ENCODE results near the gene PMS1. TPM values are rescaled to one million over a fixed set of nuclear protein-coding genes. Genes with fewer than 3 reads are reported as not detected.

Gene PMS1
- polyA plus RNA-seq, 1 donor from 2014 or later: 50.9 TPM

DNA sequence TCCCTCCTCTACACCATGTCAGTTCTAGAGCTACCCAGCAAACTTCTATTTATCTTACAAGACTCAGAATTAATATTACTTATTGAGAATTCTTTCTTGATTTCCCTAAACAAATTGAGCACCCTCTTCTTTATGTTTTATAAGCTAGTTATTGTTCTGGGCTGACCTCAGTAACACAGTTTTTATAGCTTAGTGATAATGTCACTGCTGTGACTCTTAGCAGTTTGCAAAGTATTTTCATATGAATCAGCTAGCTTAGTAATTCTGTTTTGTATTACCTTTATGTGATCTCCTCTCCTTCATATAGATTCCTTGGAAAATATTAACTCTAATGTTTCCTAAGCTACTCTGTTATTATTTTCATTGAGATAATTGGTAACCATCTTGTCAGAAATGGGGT is 114.9 kb downstream of the PMS1 start:
- no peak overlapping the region for H3K4me3 ChIP-seq (ENCODE audit: low read length)
- H2AFZ ChIP-seq (ENCODE audit: low read depth, low read length): no peak overlapping the region
- no peak overlapping the region for H3K4me2 ChIP-seq (ENCODE audit: low read length)
- no peaks in the 10 kb centered on the region for H3F3A ChIP-seq (ENCODE audit: insufficient read depth, low read length, poor library complexity, severe bottlenecking)
- H3K79me2 ChIP-seq (replicated peaks; ENCODE audit: insufficient read depth, low read length): no peaks in the 10 kb centered on the region
- no peaks in the 10 kb centered on the region for H3K9me3 ChIP-seq (ENCODE audit: low read length)
- no peaks in the 10 kb centered on the region for H3K27me3 ChIP-seq (ENCODE audit: insufficient read depth, low read depth, low read length)
- H3K36me3 ChIP-seq (ENCODE audit: insufficient read depth, low read length): no peaks in the 10 kb centered on the region
- H3K27ac ChIP-seq (ENCODE audit: low read length): no peak overlapping the region
- H4K20me1 ChIP-seq (ENCODE audit: insufficient read depth): no peaks in the 10 kb centered on the region
- TF ChIP-seq TAF1 (IDR thresholded peaks at IDR 0.05; ENCODE audit: low read depth) (no peak), POLR2AphosphoS5 (IDR thresholded peaks at IDR 0.05) (no peak), MXI1 (conservative IDR thresholded peaks at IDR 0.05; ENCODE audit: poor library complexity, severe bottlenecking) (no peak), RAD21 (conservative IDR thresholded peaks at IDR 0.05) (no peak), EZH2 (IDR thresholded peaks at IDR 0.05; ENCODE audit: borderline replicate concordance, insufficient read depth, low read length, poor library complexity, severe bottlenecking) (no peak), SMC3 (conservative IDR thresholded peaks at IDR 0.05; ENCODE audit: poor library complexity) (no peak), EP300 (conservative IDR thresholded peaks at IDR 0.05; ENCODE audit: poor library complexity, severe bottlenecking) (no peak)
- TF ChIP-seq, protein P1, sequence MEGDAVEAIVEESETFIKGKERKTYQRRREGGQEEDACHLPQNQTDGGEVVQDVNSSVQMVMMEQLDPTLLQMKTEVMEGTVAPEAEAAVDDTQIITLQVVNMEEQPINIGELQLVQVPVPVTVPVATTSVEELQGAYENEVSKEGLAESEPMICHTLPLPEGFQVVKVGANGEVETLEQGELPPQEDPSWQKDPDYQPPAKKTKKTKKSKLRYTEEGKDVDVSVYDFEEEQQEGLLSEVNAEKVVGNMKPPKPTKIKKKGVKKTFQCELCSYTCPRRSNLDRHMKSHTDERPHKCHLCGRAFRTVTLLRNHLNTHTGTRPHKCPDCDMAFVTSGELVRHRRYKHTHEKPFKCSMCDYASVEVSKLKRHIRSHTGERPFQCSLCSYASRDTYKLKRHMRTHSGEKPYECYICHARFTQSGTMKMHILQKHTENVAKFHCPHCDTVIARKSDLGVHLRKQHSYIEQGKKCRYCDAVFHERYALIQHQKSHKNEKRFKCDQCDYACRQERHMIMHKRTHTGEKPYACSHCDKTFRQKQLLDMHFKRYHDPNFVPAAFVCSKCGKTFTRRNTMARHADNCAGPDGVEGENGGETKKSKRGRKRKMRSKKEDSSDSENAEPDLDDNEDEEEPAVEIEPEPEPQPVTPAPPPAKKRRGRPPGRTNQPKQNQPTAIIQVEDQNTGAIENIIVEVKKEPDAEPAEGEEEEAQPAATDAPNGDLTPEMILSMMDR (IDR thresholded peaks at IDR 0.05; ENCODE audit: poor library complexity, severe bottlenecking): no peak
- TF ChIP-seq, protein P2, sequence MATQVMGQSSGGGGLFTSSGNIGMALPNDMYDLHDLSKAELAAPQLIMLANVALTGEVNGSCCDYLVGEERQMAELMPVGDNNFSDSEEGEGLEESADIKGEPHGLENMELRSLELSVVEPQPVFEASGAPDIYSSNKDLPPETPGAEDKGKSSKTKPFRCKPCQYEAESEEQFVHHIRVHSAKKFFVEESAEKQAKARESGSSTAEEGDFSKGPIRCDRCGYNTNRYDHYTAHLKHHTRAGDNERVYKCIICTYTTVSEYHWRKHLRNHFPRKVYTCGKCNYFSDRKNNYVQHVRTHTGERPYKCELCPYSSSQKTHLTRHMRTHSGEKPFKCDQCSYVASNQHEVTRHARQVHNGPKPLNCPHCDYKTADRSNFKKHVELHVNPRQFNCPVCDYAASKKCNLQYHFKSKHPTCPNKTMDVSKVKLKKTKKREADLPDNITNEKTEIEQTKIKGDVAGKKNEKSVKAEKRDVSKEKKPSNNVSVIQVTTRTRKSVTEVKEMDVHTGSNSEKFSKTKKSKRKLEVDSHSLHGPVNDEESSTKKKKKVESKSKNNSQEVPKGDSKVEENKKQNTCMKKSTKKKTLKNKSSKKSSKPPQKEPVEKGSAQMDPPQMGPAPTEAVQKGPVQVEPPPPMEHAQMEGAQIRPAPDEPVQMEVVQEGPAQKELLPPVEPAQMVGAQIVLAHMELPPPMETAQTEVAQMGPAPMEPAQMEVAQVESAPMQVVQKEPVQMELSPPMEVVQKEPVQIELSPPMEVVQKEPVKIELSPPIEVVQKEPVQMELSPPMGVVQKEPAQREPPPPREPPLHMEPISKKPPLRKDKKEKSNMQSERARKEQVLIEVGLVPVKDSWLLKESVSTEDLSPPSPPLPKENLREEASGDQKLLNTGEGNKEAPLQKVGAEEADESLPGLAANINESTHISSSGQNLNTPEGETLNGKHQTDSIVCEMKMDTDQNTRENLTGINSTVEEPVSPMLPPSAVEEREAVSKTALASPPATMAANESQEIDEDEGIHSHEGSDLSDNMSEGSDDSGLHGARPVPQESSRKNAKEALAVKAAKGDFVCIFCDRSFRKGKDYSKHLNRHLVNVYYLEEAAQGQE (IDR thresholded peaks at IDR 0.05; ENCODE audit: borderline replicate concordance): no peak
- H3K9ac ChIP-seq (ENCODE audit: low read length): no peak overlapping the region
- H3K9me2 ChIP-seq (ENCODE audit: insufficient read depth, low read length): no peaks in the 10 kb centered on the region

DNA sequence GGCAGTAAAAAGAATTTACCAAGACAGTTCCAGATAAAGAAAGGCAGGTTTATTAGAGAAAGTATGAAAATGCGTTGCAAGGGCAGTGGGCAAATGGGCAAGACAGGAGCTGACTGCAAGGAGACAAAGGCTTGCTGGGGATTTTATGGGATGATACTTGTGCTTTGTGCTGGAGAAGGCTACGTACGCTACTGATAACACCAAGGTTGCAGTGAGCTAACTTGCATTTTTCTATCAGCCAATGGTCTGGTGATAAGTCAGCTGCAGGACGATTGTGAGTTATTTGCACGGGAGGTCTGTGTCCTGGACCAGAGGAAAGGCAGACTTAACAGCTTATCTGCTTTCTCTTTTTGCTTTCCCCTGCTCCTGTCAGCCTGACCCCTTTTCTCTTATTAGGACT is 116.5 kb downstream of the PMS1 start:
- no peak for TF ChIP-seq SMC3 (conservative IDR thresholded peaks at IDR 0.05; ENCODE audit: poor library complexity)
- no peak for TF ChIP-seq TAF1 (IDR thresholded peaks at IDR 0.05; ENCODE audit: low read depth)
- TF ChIP-seq MXI1 (conservative IDR thresholded peaks at IDR 0.05; ENCODE audit: poor library complexity, severe bottlenecking): no peak
- no peak for TF ChIP-seq EP300 (conservative IDR thresholded peaks at IDR 0.05; ENCODE audit: poor library complexity, severe bottlenecking)
- TF ChIP-seq, protein P2 (IDR thresholded peaks at IDR 0.05; ENCODE audit: borderline replicate concordance): no peak
- TF ChIP-seq RAD21 (conservative IDR thresholded peaks at IDR 0.05): no peak
- TF ChIP-seq POLR2AphosphoS5 (IDR thresholded peaks at IDR 0.05): no peak
- no peak for TF ChIP-seq EZH2 (IDR thresholded peaks at IDR 0.05; ENCODE audit: borderline replicate concordance, insufficient read depth, low read length, poor library complexity, severe bottlenecking)
- TF ChIP-seq, protein P1 (IDR thresholded peaks at IDR 0.05; ENCODE audit: poor library complexity, severe bottlenecking): no peak
- no peaks in the 10 kb centered on the region for H3K27me3 ChIP-seq (ENCODE audit: insufficient read depth, low read depth, low read length)
- no peak overlapping the region for H3K27ac ChIP-seq (ENCODE audit: low read length)
- H4K20me1 ChIP-seq (ENCODE audit: insufficient read depth): no peaks in the 10 kb centered on the region
- no peaks in the 10 kb centered on the region for H3K9me3 ChIP-seq (ENCODE audit: low read length)
- H2AFZ ChIP-seq (ENCODE audit: low read depth, low read length): no peak overlapping the region
- no peak overlapping the region for H3K9ac ChIP-seq (ENCODE audit: low read length)
- H3K4me3 ChIP-seq (ENCODE audit: low read length): no peak overlapping the region
- H3K9me2 ChIP-seq (ENCODE audit: insufficient read depth, low read length): no peaks in the 10 kb centered on the region
- no peaks in the 10 kb centered on the region for H3K79me2 ChIP-seq (replicated peaks; ENCODE audit: insufficient read depth, low read length)
- H3K4me2 ChIP-seq (ENCODE audit: low read length): no peak overlapping the region
- H3F3A ChIP-seq (ENCODE audit: insufficient read depth, low read length, poor library complexity, severe bottlenecking): no peaks in the 10 kb centered on the region
- no peaks in the 10 kb centered on the region for H3K36me3 ChIP-seq (ENCODE audit: insufficient read depth, low read length)
